HG03442 (cell line): ENCODE data around the gene CCDC149.

Experiments
- ATAC-seq: cut with Tn5 transposase; IDR thresholded peaks from one replicate; pipeline ENCODE4 v1.9.1; 2021; ENCODE audit warnings: mild to moderate bottlenecking, moderate library complexity; ENCODE audit not compliant: unreplicated experiment

CCDC149 gene

DNA sequence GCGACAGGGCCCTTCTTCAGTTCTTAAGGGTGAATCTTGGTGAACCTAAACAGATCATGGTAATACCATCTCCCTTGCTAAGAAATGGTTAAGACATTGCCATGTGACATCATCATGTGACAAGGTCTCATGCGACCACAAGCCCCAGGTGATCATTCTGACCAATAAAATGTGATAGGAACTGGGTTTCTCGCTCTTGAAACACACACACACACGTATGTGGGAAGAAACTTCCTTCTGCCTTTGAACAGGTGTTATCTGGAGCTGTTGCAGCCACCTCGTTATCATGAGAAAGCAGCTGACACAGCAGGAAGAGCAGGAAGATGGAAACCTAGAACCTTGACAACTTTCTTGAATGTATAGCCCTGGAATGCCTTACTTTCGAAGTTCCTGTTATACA, 107.3 kb downstream of the CCDC149 start:
- no peak for ATAC-seq

DNA sequence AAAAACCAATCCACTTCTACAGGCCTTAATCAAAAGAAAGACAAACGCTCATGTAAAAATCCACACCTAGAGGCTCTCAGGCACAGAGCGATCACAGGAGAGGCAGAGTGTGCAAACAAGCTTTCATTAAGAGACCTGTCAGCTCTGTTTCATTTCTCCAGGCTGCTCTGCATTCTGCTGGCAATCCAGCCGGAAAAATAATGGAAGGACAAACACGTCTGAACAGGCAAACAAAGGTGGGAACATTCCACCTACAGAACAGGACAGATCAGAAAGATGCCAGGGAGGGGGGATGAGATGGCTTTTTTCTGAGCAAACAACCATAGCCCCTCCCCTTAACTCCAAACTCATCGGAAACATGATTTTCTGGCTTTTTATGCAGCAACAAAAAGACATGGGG, 107.8 kb downstream of the CCDC149 start:
- no peak for ATAC-seq

- no peak for ATAC-seq
Observed at GRCh38 chr4:24802648-24803047, 110.2 kb downstream of the CCDC149 start.

DNA sequence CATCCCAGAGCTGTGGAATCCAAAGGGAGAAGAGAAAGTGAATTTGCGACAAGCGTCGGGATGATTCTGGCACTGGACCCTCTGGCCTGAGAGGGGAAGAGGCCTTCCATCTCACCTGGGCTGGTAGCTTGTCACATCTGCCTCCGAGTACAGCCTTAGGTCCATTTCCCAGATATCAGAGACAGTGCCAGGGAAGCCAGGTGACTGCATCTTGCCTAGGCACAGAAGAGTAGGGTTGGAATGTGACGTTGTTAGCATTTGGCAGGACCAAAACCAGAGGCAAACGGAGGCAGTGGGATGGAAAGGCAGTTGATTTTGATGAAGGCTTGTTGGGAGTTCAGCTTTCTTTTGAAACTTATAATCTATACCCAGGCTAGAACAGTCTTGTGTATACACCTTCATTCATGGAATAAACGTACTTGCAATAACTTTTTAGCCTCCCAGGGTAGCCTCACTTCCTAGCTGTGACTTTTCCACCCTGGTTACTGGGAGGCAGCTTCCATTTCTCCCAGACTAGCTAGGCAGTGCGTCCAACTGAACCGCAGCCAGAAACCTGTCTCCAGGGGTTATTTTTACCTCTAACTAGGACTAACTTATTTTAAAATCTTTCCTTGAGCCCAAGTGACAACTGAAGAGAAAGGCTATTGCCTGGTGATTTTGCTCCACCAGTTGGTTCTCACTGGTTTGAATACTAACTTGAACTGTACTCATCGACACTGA, 111.5 kb downstream of the CCDC149 start:
- no peak for ATAC-seq

DNA sequence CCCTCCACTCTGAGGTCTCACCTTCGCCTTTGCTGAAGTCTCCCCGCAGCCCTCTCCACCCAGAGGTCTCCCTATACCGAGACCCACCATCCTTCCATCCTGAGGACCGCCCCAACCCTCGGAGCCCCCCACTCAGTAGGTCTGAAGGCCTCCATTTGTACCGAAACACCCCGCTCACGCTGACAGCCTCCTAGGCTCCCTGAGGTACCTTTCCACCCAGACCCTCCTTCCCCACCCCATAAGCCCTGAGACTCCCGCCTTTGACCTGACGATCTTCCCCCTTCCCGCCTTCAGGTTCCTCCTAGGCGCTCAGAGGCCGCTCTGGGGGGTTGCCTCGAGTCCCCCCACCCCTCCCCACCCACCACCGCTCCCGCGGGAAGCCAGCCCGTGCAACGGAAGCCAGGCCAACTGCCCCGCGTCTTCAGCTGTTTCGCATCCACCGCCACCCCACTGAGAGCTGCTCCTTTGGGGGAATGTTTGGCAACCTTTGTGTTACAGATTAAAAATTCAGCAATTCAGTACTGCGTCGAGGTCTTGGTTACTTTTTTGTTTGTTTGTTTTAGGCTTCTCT, 112.4 kb downstream of the CCDC149 start:
- ATAC-seq = no peak

DNA sequence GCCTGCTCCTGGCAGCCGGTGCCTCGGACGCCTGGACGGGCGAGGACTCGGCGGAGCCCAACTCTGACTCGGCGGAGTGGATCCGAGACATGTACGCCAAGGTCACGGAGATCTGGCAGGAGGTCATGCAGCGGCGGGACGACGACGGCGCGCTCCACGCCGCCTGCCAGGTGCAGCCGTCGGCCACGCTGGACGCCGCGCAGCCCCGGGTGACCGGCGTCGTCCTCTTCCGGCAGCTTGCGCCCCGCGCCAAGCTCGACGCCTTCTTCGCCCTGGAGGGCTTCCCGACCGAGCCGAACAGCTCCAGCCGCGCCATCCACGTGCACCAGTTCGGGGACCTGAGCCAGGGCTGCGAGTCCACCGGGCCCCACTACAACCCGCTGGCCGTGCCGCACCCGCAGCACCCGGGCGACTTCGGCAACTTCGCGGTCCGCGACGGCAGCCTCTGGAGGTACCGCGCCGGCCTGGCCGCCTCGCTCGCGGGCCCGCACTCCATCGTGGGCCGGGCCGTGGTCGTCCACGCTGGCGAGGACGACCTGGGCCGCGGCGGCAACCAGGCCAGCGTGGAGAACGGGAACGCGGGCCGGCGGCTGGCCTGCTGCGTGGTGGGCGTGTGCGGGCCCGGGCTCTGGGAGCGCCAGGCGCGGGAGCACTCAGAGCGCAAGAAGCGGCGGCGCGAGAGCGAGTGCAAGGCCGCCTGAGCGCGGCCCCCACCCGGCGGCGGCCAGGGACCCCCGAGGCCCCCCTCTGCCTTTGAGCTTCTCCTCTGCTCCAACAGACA, 113.1 kb downstream of the CCDC149 start:
- ATAC-seq = no peak

- no peak for ATAC-seq
Observed at GRCh38 chr4:24799196-24799543, 113.7 kb downstream of the CCDC149 start.

DNA sequence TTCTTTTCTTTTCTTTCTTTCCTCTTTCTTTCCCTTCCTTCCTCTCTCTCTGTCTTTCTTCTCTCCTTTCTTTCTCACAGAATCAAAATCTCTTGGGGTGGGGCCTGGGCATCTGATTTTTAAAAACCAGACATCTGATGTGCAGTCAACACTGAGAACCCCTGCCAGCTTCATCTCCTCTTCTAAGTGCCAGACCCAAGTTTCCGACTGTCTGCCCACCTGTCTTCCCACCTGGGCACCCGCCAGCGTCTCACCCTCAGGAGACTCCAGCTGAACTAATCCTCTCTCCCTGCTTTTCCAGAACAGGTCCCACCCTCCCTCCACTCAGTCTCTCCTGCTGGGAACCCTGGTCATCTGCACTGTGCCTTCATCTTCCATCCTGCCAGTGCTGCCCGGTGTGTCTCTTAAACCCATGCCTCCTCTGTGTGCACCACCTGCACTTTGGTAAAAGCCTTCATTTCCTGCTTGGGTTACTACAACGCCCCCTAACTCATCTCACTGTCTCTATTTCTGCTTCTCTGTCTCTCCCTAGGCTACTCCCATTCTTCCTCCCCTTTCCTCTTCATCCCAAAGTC, 114.7 kb downstream of the CCDC149 start:
- ATAC-seq = no peak

DNA sequence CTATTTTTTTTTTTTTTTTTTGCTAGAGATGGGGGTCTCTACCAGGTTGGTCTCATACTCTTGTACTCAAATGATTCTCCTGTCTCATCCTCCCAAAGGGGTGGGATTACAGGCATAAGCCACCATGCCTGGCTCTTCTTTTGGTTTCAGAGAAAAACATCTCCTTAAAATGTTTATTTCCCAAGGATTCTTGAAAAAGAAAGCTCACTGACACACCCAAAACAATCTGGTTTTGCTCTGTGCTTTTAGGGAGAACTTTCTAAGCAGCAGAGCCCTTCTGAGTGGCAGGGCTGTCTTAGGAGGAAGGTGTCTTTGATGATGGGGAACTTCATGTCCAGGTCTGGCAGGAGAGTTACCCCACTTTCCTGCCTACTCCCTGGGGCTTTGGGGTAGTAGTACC, 116.2 kb downstream of the CCDC149 start:
- no peak for ATAC-seq

- no peak for ATAC-seq
Observed at GRCh38 chr4:24795666-24796381, 117.0 kb downstream of the CCDC149 start.

- no peak for ATAC-seq
Observed at GRCh38 chr4:24794916-24795665, 117.8 kb downstream of the CCDC149 start, which contains the start of gene SOD3. Gene SOD3 (plus strand): TSS chr4:24795573. CDS start chr4:24799522, 3,949 bp downstream.

GRCh38 chr4:24794480-24794879, 118.4 kb downstream of the CCDC149 start:
- no peak for ATAC-seq

DNA sequence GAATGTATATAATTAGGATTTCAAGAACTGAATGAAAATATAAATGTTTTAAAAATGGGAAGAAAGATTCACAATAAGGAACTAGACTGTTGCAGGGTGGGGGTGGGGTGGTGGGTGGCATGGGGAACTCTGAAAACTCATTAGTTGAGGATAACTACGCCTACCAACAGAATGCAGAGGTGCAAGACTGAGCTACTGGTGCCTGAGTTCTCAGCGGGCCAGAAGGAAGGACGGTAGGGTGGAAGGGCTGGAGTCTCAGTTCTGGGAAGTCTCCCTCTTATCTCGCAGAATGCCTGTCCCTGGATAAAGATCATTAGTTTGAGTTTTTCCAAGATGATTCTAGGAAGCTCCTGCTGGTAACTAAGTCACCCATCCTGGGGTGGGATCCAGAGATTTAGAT, 118.8 kb downstream of the CCDC149 start:
- ATAC-seq = no peak

DNA sequence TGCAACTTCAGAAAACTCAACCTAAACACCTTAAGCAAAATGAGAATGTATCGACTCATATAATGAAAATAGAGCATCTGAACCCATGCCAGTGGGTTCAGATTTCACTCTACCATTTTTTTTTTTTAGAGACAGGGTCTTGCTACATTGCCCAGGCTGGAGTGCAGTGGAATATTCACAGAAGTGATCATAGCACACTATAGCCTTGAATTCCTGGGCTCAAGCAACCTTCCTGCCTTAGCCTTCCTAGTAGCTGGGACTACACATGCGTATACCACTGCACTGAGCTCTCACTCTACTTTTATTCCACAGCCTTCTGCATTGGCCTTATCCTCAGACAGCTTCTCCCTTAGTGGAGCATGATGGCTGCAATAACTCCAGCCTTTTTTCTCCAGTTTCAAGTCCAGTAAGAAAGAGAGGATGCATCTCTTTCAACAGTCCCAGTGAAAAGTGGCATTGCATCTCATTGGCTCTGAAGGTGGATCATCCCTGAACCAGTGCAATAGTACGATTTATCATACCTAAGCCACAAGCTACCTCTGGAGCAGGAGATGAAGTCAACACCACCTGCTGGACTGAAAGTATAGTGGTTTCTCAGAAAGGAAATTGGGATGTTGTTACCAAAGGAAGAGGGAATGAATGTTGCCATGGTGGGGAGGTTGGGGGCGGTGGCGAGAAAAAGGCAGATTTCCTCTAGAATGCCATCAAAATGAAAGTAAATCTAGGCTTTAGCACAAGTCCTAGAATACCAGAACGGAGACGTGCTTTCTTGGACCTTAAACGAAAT, 119.4 kb downstream of the CCDC149 start:
- ATAC-seq = no peak

GRCh38 chr4:24792552-24792951, 120.3 kb downstream of the CCDC149 start:
- no peak for ATAC-seq

DNA sequence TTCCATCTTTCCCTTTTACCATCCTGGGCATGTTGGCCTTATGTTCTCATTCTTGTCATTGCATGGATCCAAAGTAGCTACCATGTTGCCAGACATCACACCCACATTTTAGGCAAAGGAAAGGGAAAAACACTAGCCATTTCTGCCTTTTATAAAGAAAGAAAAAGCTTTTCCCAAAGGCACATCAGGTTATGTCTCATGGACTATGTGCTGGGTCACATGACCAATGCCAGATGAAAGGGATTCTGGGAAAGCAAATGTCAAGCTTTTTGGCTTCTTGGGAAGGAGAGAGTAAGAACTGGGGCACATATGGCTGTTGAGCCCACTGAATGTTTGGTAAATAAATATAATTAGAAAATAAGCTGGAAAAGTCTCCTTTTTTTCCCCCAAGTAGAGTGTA, 121.8 kb downstream of the CCDC149 start:
- ATAC-seq = no peak

DNA sequence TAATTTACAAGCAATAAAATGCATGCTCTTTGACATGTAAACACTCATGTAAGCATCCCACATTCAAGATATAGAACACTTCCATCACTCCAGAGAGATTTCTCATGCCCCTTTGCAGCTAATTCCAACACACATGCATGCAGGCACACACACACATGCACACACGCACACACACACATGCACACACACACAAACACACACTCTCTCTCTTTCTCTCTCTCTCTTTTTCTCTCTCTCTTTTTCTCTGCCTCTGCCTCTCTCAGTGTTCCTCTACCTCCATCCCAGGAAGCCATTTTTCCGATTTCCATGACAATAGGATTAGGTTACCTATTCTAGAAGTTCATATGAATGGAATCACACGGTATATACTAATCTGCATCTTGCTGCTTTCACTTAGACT, 129.3 kb downstream of the CCDC149 start:
- ATAC-seq = no peak

DNA sequence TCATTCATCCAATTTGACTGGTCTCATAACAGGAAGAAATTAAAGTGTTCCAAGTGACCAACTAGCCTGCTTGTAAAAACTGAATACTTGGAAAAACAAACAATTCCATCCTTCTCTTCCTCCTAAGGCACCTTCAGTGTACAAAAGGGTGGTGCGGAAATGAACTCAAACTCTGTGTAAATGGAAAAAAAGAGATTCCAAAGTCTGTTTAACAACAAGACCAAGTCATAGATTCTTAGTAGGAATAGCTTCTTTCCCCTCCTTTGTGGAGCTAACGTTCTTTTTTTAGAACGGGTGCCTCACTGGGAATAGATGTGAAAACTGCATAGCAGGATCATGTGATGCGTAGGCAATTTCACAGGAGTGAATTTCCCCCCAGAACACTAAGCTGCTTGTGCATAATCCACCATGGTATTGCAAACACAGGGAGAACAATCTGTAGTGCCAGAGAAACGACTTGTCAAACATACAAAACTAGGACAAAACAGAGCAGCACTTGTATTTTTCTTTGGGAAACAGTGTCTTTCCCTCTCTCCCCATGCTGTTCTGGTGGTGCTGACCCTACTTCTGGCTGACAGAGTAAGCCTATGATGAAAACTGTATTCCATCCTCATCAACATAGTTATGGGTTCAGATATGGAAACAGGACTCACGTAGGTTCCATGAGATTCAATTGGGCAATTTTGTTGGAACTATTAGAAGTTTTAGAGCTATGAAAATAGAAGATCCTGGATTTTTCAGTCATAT, 130.7 kb downstream of the CCDC149 start:
- no peak for ATAC-seq

DNA sequence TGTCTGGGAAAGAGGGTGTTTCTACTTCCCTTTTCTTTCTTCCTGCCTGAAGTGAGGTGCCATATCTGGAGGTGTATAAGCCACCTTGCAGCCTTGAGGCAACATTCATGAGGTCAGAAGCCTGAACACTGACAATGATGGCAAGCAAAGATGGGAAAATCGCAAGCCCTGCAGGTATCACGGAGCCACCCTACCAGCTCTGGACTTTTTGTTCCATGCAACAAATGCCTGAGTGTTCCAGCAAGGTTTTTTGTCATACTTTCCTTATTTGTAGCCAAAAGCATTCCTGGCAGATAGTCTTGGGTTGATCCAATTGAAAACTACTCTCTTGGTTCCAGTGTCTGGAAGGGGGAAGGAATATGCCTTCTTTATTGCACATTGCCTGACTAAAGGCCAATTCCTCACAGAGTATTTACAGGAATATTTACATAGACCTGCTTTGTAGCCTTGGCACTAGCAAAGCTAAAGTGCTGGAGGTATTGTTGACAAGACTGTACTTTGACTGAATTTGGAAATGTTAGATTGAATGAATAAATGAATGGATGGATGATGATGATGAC, 131.8 kb downstream of the CCDC149 start:
- ATAC-seq = no peak
